Measurements from ENCODE around the gene SNX33.
"Not testable (repeated sequence)": the region's sequence is repeated elsewhere in the genome, so short reads cannot be mapped to it uniquely, and the experiment has no call there.

SNX33 gene

GRCh38 chr15:75677465-75678323, 30.0 kb downstream of the SNX33 start:
- peaks cover 60 to 79% (median 69%) of the 10 kb centered on the region in 3 donors for H3K36me3 ChIP-seq
- H3K27ac ChIP-seq = peak overlapping the region; percentile 89 to 92
- H3K27me3 ChIP-seq = no peaks in the 10 kb centered on the region
- H3K4me3 ChIP-seq = no peak overlapping the region
- TF ChIP-seq CTCF (IDR thresholded peaks at IDR 0.05) = no peak
- no peaks in the 10 kb centered on the region for H3K9me3 ChIP-seq
- peaks cover 6 to 46% (median 43%) of the 10 kb centered on the region in 4 donors for H3K4me1 ChIP-seq
- intact Hi-C loops (cut with DNase I; ENCODE audit: low total_unique reads) = no loop called here
- no peak for DNase-seq

DNA sequence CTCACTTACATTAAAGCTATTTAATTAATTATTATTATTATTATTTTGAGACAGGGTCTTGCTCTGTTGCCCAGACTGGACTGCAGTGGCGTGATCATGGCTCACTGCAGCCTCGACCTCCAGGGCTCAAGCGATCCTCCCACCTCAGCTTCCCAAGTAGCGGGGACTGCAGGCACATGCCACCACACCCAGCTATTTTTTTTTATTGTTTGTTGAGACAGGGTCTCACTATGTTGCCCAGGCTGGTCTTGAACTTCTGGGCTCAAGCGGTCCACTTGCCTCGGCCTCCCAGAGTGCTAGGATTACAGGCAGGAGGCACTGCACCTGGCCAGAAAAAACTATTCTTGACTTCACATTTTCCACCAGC, 30.6 kb downstream of the SNX33 start:
- peaks cover 6 to 41% (median 37%) of the 10 kb centered on the region in 4 donors for H3K4me1 ChIP-seq
- H3K9me3 ChIP-seq; H3K27me3 ChIP-seq; H3K4me3 ChIP-seq; intact Hi-C loops (cut with DNase I; ENCODE audit: low total_unique reads); DNase-seq: not testable (repeated sequence)
- H3K36me3 ChIP-seq = peaks cover 64 to 85% (median 76%) of the 10 kb centered on the region in 3 donors
- H3K27ac ChIP-seq = peak overlapping the region; percentile 18 to 89

DNA sequence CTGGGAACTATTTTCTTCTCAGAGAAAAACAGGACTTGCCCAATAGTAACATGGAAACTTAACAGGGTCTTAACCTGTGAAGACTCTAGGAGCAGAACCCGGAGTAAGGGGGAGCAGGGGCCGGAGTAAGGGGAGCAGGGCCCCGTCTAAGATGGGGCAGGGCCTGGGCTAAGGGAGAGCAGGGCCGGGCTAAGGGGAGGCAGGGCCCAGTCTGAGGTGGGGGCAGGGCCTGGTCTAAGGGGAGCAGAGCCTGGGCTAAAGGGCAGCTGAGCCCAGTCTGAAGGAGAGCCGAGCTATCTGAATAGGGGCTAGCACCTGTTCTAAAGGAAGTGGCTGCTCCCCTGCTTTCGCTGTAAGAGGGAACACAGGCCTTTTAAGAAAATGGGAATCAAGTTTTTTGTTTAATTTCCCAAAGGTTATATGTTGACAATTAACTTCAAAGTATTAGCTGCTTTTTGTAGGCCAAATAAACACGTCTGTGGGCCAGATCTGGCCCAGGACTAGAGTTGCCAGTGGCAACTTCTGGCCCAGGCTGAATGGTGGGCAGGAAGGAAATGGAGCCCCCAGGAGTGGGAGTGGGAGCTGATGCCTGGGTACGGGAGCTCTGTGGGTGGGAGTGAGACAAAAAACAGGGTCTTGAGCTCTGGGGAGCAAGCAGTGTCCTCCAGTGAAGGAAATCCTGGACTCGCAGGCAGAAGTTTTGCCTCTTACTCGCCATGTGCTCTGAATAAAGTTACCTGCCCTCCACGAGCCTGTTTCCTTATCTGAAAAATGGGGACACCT, 32.5 kb downstream of the SNX33 start:
- no peak for DNase-seq
- Histone ChIP-seq H3K27ac (peak overlapping the region; percentile 9 to 67), H3K27me3 (no peaks in the 10 kb centered on the region), H3K9me3 (no peaks in the 10 kb centered on the region), H3K36me3 (peaks cover 81 to 100% (median 95%) of the 10 kb centered on the region in 3 donors), H3K4me1 (peaks cover 6 to 33% (median 22%) of the 10 kb centered on the region in 4 donors), H3K4me3 (no peak overlapping the region)
- no peak for TF ChIP-seq CTCF (IDR thresholded peaks at IDR 0.05)
- intact Hi-C loops (cut with DNase I; ENCODE audit: low total_unique reads) = no loop called here

DNA sequence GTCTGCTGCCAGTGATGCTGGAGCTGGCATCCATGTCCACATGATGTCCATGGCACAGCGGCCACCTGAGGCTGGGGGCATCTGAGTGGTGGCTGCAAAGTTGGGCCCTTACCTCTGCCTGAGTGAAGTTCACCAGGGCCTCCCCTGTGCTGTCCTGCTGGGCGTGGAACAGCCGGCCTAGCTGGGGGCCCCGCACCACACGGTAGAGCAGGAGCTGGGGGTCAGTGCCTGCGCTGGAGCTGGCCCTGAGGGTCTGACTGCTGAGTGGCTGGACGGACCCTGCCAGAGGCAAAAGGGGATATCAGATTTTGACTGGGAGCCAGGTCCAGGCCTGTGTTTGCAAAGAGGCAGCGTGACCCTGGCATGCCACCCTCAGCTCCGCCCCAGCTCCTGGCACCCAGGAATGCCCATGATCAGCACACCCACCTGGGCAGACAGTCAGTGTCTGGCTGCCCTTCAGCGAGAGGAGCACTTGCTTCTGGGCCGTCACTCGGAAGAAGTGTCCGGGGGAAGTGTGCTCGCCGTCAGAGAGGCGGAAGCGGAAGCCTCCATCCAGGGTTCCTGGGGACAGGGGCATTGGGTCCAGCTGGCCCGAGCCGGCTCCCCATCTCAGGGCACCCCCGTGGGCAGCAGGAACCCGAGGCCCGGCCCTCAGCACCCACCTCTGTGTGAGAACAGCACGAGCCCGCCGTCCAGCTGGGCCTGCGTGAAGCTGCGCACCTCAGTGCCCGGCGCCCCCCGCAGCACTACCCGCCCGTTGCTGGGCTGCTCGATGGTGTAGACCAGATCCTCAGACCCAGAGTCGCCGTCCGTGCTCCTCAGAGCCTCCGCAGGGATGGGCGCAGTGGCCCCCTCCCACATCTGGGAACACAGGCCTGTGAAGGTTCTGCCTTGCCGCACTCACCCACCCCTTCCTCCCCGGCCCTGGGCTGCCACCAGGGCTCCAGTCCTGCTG, 34.7 kb downstream of the SNX33 start:
- H3K9me3 ChIP-seq = no peaks in the 10 kb centered on the region
- H3K27ac ChIP-seq = peak overlapping the region; percentile 9 to 67
- TF ChIP-seq CTCF (IDR thresholded peaks at IDR 0.05) = no peak
- H3K4me1 ChIP-seq = peaks cover 0 to 25% (median 18%) of the 10 kb centered on the region in 4 donors
- intact Hi-C loops (cut with DNase I; ENCODE audit: low total_unique reads) = no loop called here
- H3K27me3 ChIP-seq = no peaks in the 10 kb centered on the region
- DNase-seq = no peak
- peaks cover 81 to 97% (median 89%) of the 10 kb centered on the region in 3 donors for H3K36me3 ChIP-seq
- no peak overlapping the region for H3K4me3 ChIP-seq

GRCh38 chr15:75683646-75684312, 36.1 kb downstream of the SNX33 start:
- TF ChIP-seq CTCF (IDR thresholded peaks at IDR 0.05) = peak; percentile 65 to 72
- H3K27me3 ChIP-seq, H3K9me3 ChIP-seq, H3K4me3 ChIP-seq, DNase-seq: not testable (repeated sequence)
- H3K4me1 ChIP-seq = peaks cover 0 to 29% (median 23%) of the 10 kb centered on the region in 4 donors
- H3K36me3 ChIP-seq = peaks cover 84 to 97% (median 89%) of the 10 kb centered on the region in 3 donors
- intact Hi-C loops (cut with DNase I; ENCODE audit: low total_unique reads) = loop anchor here (2.0 kb wide), 1 partner anchor 49 kb away; no protein-coding TSS in a partner anchor
- peak overlapping the region; percentile 9 to 67 for H3K27ac ChIP-seq

All from tibial artery (tissue), 4 donors.